Measurements from ENCODE around the gene TINAGL1.

The TINAGL1 gene

DNA sequence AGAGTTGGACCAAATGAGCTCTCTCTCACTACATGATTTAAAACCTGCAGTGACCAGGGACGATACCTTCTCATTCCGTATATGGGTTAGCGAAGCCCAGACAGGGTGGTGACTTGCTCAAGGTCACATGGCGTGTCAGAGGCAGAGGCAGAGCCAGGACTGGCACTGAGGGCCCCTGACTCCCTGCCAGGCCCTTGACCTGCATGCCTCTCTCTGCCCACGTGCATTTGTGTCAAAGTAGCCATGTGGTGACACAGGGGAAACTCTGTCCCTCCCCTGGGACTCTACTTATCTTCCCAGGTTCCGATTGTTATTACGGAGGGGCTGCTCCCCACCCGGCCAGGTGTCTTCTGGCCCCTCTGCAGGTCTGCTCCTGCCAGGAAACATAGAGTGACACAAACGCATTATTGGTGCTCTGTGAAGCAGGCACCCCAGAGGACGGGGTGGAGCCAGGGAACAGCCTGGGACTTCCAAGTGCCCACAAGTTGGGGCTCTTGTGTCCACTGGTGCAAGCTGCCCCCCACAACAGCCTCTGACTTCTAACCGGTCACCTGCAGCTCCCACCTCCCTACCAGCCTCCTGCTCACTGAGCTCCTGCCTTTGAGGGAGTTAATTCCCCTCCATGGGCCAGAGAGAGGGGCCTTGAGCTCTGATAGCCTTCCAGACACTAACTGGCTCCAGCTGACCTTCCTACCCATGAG is 7.3 kb upstream of the TINAGL1 start:
- DNase-seq (ENCODE audit: low read depth) = no peak

DNA sequence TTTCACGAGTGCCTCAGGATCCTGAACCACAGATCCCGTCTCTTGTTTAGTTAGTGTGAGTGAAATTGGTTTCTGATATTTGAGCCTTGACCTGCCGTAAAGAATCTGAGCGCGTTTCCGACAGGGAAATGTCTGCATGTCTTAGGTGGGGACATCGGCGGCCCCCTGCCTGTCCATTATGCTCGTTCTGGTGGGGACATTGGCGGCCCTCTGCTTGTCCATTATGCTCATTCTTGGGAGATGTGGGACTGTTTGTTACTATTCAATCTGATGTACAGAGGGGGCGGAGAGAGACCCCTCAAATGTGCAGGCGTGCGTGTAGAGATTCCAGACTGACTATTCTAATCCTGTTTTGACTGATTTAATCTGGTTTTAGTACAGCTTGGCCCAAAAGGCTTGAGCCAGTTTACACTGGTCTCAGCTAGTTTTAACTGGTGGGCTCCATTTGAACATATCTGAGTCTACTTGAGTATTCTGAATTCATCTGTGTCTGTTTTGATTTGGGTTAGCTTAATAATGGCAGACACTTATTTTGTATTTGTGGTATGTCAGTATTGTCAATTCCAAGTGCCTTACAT is 6.6 kb upstream of the TINAGL1 start:
- no peak for DNase-seq (ENCODE audit: low read depth)

GRCh38 chr1:31570228-31570627 is 6.1 kb upstream of the TINAGL1 start:
- no peak for DNase-seq (ENCODE audit: low read depth)

- no peak for DNase-seq (ENCODE audit: low read depth)
These were observed 5.4 kb upstream of the TINAGL1 start for GRCh38 chr1:31570906-31571305.

DNA sequence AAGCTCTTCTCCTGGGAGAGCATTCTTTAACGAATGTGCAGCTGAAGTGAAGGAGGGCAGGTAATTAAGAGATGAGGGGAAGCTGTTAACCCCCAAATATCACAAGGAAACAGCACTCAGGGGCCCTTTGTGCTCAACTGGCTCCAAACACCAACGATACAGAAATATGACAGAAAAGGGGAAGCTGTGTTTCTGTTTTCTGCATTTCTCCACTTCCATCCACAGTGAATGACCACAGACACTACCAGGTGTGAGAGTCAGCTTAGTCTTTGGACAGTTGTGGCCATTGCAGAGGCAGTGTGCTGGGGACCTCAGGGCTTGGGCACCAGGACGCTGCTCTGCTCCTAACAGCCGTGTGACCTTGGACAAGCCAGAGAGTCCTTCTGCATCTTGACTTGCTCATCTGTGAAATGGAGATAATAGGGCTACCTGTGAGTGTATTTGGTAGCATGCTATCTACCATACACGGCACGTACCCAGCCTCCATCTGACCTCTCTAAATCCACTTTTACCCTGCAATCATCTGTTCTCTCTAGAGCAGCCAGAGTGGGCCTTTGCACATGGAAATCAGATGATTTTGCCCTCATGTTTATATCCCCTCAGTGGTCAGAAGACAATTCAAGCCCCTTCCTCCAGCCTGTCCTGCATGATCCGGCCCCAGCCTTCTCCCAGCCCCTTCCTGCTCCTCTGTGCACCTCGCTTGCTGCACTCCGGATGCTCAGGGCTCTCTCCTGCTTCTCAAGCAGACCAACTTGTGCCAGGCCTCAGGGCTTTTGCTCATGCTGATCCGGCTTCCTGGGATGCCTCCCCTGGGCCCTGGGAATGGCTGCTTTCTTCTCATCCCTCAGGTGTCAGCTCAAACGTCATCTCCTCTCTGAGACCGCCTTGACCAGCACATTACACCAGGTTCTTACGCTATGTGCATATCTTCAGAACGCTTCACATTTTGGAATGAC is 4.7 kb upstream of the TINAGL1 start:
- DNase-seq (ENCODE audit: low read depth) = no peak

DNA sequence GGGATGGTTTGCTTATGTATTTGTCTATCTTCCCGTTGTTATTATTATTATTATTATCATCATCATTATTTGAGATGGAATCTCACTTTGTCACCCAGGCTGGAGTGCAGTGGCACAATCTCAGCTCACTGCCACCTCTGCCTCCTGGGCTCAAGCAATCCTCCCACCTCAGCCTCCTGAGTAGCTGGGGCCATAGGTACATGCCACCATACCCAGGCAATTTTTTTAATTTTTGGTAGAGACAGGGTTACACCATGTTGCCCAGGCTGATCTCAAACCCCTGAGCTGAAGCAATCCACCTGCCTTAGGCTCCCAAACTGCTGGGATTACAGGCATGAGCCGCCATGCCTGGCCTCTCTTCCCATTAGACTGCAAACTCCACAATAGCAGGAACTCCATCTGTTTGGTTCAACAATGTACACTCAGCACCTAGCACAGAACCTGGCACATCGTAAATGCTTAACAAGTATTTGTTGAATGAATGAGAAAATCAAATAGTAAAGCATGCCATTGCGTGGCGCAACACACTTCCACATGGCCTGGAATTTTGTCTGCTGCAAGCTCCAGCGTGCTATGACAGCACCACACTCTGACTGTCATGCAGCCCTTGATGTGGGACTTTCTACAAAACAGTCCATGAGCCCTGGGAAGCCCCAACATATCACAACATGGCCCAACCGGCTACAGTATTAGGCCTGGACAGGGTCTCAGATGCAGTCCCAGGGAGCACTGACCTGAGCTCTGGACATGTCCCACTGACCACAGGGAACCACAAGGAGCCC is 3.8 kb upstream of the TINAGL1 start:
- DNase-seq (ENCODE audit: low read depth) = no peak

DNA sequence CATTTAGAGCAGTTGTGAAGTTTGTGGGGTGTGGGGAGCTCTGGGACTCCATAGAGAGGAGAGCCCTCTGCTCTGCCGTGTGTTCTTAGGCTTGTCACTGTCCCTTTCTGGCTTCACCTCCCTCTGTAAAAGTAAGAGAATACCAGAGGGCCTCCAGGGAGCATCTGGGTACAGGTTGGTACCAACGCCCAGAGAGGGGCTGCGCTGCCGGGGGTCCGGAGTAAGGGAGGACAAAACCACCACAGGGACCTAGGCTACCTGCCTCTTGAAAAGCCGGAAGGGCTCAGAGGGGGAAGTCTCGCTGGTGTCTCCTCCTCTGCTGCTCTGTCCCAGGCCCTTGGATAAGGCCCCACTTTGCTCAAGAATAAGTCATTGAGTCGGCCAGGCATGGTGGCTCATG is 3.1 kb upstream of the TINAGL1 start:
- no peak for DNase-seq (ENCODE audit: low read depth)

DNA sequence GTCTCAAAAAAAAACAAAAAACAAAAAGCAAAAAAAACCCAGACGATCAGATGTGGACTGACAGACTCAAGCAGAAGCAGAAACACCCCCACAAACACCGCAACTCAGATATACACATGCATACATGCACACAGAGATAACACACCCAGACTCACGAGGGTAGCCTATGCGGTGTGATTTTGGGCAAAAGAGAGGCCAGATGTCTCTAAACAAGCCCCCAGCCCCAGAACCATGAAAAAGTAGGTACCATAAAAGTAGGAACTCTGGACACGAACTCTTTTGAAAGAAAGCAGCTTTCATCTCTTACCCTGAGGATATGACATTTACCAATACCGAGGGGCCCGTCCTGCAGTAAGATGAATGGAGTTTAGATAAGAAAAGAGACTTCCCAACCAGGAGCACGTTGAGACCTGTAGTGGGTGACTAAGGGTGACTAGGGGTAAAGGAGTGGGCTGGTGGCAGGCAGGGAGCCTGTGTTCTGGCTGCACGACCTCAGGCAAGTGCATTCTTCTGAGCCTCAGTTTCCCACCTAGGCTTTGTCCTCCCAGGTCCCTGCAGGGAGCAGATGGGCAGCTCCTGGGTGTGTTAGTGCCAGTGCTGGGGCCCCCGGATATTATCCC is 1.5 kb upstream of the TINAGL1 start:
- no peak for DNase-seq (ENCODE audit: low read depth)

DNA sequence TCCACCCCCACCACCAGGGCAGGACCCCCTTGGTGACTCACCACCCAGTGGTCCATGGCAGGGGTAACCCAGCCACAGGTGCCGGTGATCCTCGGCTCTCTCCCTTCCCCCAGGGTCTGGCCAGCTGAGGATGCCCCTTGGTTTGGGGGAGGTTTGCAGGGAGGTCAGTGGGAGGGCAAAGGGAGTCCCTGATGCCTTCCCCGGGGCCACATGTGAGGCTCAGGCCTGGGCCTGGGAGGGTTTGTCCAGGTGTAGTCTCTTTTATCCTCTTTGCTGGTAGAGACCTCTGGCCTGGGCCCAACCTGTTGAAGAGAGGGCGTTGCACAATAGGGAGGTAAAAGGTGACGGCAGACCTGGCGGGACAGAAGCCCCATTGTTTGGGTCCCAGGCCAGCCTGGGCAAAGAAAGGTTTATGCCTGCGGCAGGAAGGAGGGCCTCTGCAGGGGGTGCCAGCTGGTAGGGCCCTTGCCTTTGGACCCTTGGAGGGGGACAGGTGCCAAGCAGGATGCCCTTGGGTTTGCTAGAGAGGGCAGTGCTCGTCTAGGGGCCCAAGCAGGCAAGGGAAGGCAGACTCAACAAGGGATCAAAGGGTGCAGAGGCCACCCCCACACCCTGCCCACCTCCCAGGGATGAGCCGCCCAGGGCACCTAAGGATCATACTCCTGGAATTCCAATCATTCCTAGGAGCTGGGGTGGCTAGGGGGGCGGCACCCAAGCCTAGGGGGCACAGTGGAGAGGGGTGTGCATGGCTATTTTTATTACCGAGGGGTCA is 760 bp upstream of the TINAGL1 start:
- DNase-seq (ENCODE audit: low read depth) = no peak

- DNase-seq (ENCODE audit: low read depth) = no peak
These were observed 584 bp downstream of the TINAGL1 start for GRCh38 chr1:31576743-31577455.

DNA sequence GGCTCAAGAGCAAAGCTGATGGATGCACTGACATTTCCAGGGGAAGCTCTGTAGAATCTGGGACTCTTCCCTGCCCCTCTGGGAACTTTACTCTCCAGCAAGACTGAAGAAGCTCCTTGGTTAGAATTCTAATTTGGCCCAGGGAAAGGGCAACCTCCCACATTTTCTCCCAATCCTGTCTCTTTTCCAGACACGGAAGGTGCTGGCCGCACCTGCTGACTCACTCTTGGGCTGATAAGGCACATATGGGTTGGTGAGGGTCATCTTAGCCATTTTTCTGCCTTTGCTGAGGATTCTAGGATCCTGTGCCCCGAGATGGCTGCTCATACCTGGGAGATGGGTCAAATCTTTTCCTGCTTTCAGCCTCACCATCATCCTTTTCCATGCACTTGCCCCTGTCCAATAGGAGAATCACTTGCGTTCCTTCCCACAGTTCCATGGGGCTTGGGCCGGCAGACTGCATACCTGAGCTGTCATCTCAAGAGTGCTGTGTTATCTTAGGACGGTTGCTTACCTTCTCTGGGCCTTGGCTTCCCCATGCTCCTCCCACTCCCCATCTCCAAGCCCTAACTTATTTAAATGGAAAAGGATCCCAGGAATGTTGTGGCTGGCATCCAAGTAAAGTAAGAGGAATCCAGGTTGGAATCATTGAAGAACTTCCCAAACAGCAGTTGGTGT is 1.3 kb downstream of the TINAGL1 start:
- no peak for DNase-seq (ENCODE audit: low read depth)

DNA sequence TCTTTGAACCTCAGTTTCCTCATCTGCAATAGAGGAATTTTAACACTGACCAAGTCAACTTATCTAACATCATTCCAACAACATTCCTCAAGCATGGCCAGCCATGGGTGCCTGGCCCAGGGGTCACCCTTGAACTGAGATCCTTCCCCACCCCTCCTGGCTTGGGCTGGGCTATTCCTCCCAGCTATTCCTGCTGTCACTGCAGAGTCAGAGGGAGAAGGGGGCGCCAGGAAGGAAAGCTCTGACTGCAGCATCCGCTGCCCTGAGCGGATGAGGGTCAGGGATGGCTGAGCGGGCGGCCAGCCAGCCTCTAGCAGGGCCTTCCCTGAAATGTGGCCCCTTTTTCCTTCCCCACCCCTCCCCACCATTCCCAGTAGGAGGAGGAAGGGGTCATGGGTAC is 3.1 kb downstream of the TINAGL1 start:
- no peak for DNase-seq (ENCODE audit: low read depth)

GRCh38 chr1:31580513-31580870 is 4.2 kb downstream of the TINAGL1 start:
- DNase-seq (ENCODE audit: low read depth) = no peak

- DNase-seq (ENCODE audit: low read depth) = no peak
These were observed 4.7 kb downstream of the TINAGL1 start for GRCh38 chr1:31580891-31581603.

- no peak for DNase-seq (ENCODE audit: low read depth)
These were observed 5.8 kb downstream of the TINAGL1 start for GRCh38 chr1:31581821-31582810.

- no peak for DNase-seq (ENCODE audit: low read depth)
These were observed 7.0 kb downstream of the TINAGL1 start for GRCh38 chr1:31583082-31583994.
